SK-N-SH (cell line): ENCODE results near the gene ADAR. TPM values are rescaled to one million over a fixed set of nuclear protein-coding genes. Genes with fewer than 3 reads are reported as not detected.

Source experiments
- CTCF ChIA-PET: fragments of 300-600, 350-600 bp; formaldehyde crosslinking; extraction: SDS; loops from one replicate; lab custom pipeline; 2021; lab: Yijun Ruan, JAX
- POLR2A ChIA-PET: fragments of 350-600 bp; sonication (Branson Sonifier 250); formaldehyde crosslinking; extraction: SDS; loops from one replicate; lab custom pipeline; 2020; ENCODE audit warnings: antibody characterized with exemption, inconsistent platforms; lab: Yijun Ruan, JAX
- DNase-seq: peaks from one replicate; pipeline ENCODE4 v3.0.0; 2012
- H2AFZ ChIP-seq: fragments of 200-600 bp; sonication (generic); 2 replicates; pipeline ENCODE4 v1.8.1; 2016; ENCODE audit warnings: antibody characterized with exemption, mild to moderate bottlenecking, low read depth
- H3F3A ChIP-seq: fragments of 200-600 bp; sonication (generic); replicated peaks from 2 replicates; pipeline ENCODE3; 2016; ENCODE audit warnings: antibody characterized with exemption, mild to moderate bottlenecking; ENCODE audit not compliant: insufficient read depth
- H3K27ac ChIP-seq, 2 experiments: fragments of 200-500 bp in 1 of 2; fragments of 200-600 bp in 1 of 2; sonication (Bioruptor generic) in 1 of 2; sonication (generic), shearing (Covaris generic) in 1 of 2; 2 replicates each; pipeline versions ENCODE4 v1.5.1 to v1.6.1; 2014 to 2016; ENCODE audit warnings: low read depth in 2 of 2, inconsistent platforms in 1 of 2, low read length in 1 of 2, mild to moderate bottlenecking in 1 of 2, mixed read lengths in 1 of 2
- H3K27me3 ChIP-seq: fragments of 200-600 bp; sonication (generic), shearing (Covaris generic); 2 replicates; pipeline ENCODE4 v1.6.1; 2016; ENCODE audit warnings: mixed run types; ENCODE audit not compliant: insufficient read depth
- H3K36me3 ChIP-seq, 2 experiments: fragments of 200-500 bp in 1 of 2; fragments of 200-600 bp in 1 of 2; sonication (Bioruptor generic) in 1 of 2; sonication (generic) in 1 of 2; replicated peaks in 1 of 2; 2 replicates each; pipeline versions ENCODE3 to v1.5.1; 2014 to 2016; ENCODE audit warnings: low read length in 1 of 2, mild to moderate bottlenecking in 1 of 2; ENCODE audit not compliant: insufficient read depth in 2 of 2, control insufficient read depth in 1 of 2
- H3K4me1 ChIP-seq, 2 experiments: fragments of 200-500 bp in 1 of 2; fragments of 200-600 bp in 1 of 2; sonication (Bioruptor generic) in 1 of 2; sonication (generic), shearing (Covaris generic) in 1 of 2; 2 replicates each; pipeline versions ENCODE4 v1.5.1 to v1.6.1; 2014 to 2016; ENCODE audit warnings: low read depth in 1 of 2, low read length in 1 of 2, mixed run types in 1 of 2; ENCODE audit not compliant: insufficient read depth in 2 of 2, control insufficient read depth in 1 of 2
- H3K4me2 ChIP-seq: fragments of 200-600 bp; sonication (generic), shearing (Covaris generic); 2 replicates; pipeline ENCODE4 v1.6.1; 2017; ENCODE audit warnings: mixed run types
- H3K4me3 ChIP-seq, 2 experiments: fragments of 200-500 bp in 1 of 2; fragments of 200-600 bp in 1 of 2; sonication (Bioruptor generic) in 1 of 2; sonication (generic), shearing (Covaris generic) in 1 of 2; 2 replicates each; pipeline versions ENCODE4 v1.5.1 to v1.8.1; 2014 to 2016; ENCODE audit warnings: low read depth in 2 of 2, inconsistent platforms in 1 of 2, low read length in 1 of 2, mild to moderate bottlenecking in 1 of 2, mixed read lengths in 1 of 2, moderate library complexity in 1 of 2
- H3K79me2 ChIP-seq: fragments of 200-600 bp; sonication (generic); 2 replicates; pipeline ENCODE4 v1.8.1; 2017; ENCODE audit warnings: mild to moderate bottlenecking; ENCODE audit not compliant: insufficient read depth
- H3K9ac ChIP-seq: fragments of 200-600 bp; sonication (generic); 2 replicates; pipeline ENCODE4 v1.6.1; 2017; ENCODE audit warnings: mixed run types
- H3K9me2 ChIP-seq: fragments of 200-600 bp; sonication (generic); 2 replicates; pipeline ENCODE4 v1.6.1; 2017; ENCODE audit warnings: mixed run types
- H3K9me3 ChIP-seq: fragments of 200-600 bp; sonication (generic); 2 replicates; pipeline ENCODE4 v1.6.1; 2017; ENCODE audit warnings: mixed run types, mild to moderate bottlenecking, moderate library complexity
- H4K20me1 ChIP-seq: fragments of 200-600 bp; sonication (generic); 2 replicates; pipeline ENCODE4 v1.6.1; 2017; ENCODE audit warnings: mild to moderate bottlenecking, mixed run types; ENCODE audit not compliant: insufficient read depth
- EZH2phosphoT487 ChIP-seq: fragments of 200-600 bp; sonication (generic); IDR thresholded peaks from 2 replicates; pipeline ENCODE4 v1.6.1; 2017; ENCODE audit warnings: low read depth, mixed run types, mild to moderate bottlenecking, antibody characterized with exemption, moderate library complexity, borderline replicate concordance
- FOSL2 ChIP-seq: IDR thresholded peaks from 2 replicates; pipeline ENCODE4 v1.4.0; 2012; ENCODE audit warnings: low read depth, mild to moderate bottlenecking, moderate library complexity, borderline replicate concordance
- FOXJ3 ChIP-seq: sonication (generic); formaldehyde crosslinking; IDR thresholded peaks from 2 replicates; pipeline ENCODE4 v1.5.1; 2020; ENCODE audit warnings: mild to moderate bottlenecking, missing genetic modification reagents
- JUND ChIP-seq: IDR thresholded peaks from 2 replicates; pipeline ENCODE4 v1.4.0; 2012
- MXI1 ChIP-seq: IDR thresholded peaks from 2 replicates; pipeline ENCODE4 v1.6.1; 2012; ENCODE audit warnings: mild to moderate bottlenecking, low read depth, low read length, improper control_type of control experiment
- RAD21 ChIP-seq: IDR thresholded peaks from 2 replicates; pipeline ENCODE4 v1.6.1; 2012; ENCODE audit warnings: mild to moderate bottlenecking, low read length
- REST ChIP-seq: IDR thresholded peaks from 2 replicates; pipeline ENCODE4 v1.6.1; 2012; ENCODE audit warnings: mild to moderate bottlenecking, low read depth, low read length, moderate library complexity
- SIN3A ChIP-seq: IDR thresholded peaks from 2 replicates; pipeline ENCODE4 v1.6.1; 2012; ENCODE audit warnings: low read depth, mild to moderate bottlenecking, low read length, moderate library complexity, borderline replicate concordance
- SMC3 ChIP-seq: IDR thresholded peaks from 2 replicates; pipeline ENCODE4 v1.6.1; 2012; ENCODE audit warnings: low read depth, low read length, improper control_type of control experiment
- TEAD4 ChIP-seq: IDR thresholded peaks from 2 replicates; pipeline ENCODE4 v1.4.0; 2012; ENCODE audit warnings: mild to moderate bottlenecking, borderline replicate concordance; ENCODE audit not compliant: insufficient read depth
- USF1 ChIP-seq: IDR thresholded peaks from 2 replicates; pipeline ENCODE4 v1.4.0; 2012; ENCODE audit warnings: low read depth, borderline replicate concordance
- YY1 ChIP-seq: IDR thresholded peaks from 2 replicates; pipeline ENCODE4 v1.4.0; 2012; ENCODE audit warnings: low read depth, mild to moderate bottlenecking
- WGBS: methylation state at CpG from one replicate; pipeline ENCODE4 v1.1.6; 2017; ENCODE audit warnings: low lambda C conversion rate; 5-methylcytosine and 5-hydroxymethylcytosine counted together
- polyA plus RNA-seq, 3 experiments: library from polyadenylated mRNA; depleted of rRNA; stranded (reverse); fragments of >200 nt; gene quantifications; 2 replicates each; pipeline ENCODE4 v1.2.3, GENCODE V29; 2012
- TF ChIP-seq, protein P1 (sequence below): fragments of 200-600 bp; sonication (generic); IDR thresholded peaks from 2 replicates; pipeline ENCODE4 v1.6.1; 2017; ENCODE audit warnings: antibody characterized with exemption, mild to moderate bottlenecking, moderate library complexity
- TF ChIP-seq, protein P2 (sequence below): fragments of 150-350 bp; IDR thresholded peaks from 2 replicates; pipeline ENCODE4 v1.6.1; 2016; ENCODE audit warnings: mild to moderate bottlenecking, low read depth, low read length

The ADAR gene
- polyA plus RNA-seq, 1 of the 3 experiments (the other 2 are of a cell fraction) = 61.1 TPM

GRCh38 chr1:154546264-154547063 is 61.5 kb downstream of the ADAR start:
- no peaks in the 10 kb centered on the region for H3K9me2 ChIP-seq
- TF ChIP-seq SMC3 = peak; percentile 89
- TF ChIP-seq, protein P1, sequence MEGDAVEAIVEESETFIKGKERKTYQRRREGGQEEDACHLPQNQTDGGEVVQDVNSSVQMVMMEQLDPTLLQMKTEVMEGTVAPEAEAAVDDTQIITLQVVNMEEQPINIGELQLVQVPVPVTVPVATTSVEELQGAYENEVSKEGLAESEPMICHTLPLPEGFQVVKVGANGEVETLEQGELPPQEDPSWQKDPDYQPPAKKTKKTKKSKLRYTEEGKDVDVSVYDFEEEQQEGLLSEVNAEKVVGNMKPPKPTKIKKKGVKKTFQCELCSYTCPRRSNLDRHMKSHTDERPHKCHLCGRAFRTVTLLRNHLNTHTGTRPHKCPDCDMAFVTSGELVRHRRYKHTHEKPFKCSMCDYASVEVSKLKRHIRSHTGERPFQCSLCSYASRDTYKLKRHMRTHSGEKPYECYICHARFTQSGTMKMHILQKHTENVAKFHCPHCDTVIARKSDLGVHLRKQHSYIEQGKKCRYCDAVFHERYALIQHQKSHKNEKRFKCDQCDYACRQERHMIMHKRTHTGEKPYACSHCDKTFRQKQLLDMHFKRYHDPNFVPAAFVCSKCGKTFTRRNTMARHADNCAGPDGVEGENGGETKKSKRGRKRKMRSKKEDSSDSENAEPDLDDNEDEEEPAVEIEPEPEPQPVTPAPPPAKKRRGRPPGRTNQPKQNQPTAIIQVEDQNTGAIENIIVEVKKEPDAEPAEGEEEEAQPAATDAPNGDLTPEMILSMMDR = peak; percentile 69
- peak; percentile 89 for TF ChIP-seq RAD21
- no peak for TF ChIP-seq EZH2phosphoT487
- TF ChIP-seq, all 33 proteins: peak for 3
- POLR2A ChIA-PET = interaction anchor here (1.0 to 1.3 kb wide), 2 partner anchors 9 to 67 kb away, joined by 3 to 4 read pairs; no protein-coding TSS in a partner anchor

DNA sequence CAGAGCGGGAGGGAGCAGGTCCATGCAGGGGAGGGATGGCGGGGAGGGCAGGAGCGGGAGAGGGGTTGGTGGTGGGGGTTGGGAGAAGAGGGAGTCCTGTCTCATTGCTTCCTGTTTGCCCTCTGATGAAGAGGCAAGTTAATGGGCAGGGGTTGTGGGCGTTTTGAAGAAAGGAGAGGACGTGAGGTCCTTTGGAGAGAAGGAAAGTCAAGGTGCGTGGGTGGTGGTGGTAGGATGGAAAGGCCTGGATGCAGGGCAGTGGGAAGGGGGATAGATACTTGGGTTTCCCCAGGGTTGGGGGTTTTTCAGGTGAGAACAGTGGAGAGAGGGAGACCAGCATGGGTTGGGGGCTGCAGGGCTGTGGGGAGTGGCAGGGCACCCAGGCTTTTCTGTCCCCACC is 66.8 kb downstream of the ADAR start:
- Histone ChIP-seq H3K36me3 (no peaks in the 10 kb centered on the region), H3K4me3 (no peak overlapping the region), H3K9me3 (no peaks in the 10 kb centered on the region), H4K20me1 (no peaks in the 10 kb centered on the region), H3K4me2 (no peak overlapping the region), H3K9ac (no peak overlapping the region), H3K27ac (no peak overlapping the region), H3K4me1 (no peaks in the 10 kb centered on the region), H3K27me3 (peaks cover 21% of the 10 kb centered on the region; the same call in 1 of the 2 replicates), H3K79me2 (no peaks in the 10 kb centered on the region), H2AFZ (no peak overlapping the region), H3F3A (no peaks in the 10 kb centered on the region), H3K9me2 (no peaks in the 10 kb centered on the region)
- POLR2A ChIA-PET = no interaction called here
- 50% methylated on average over 6 of the region's 6 CpGs for WGBS
- no peak for DNase-seq
- CTCF ChIA-PET = interaction anchor here (0.6 to 2.7 kb wide), 4 partner anchors 8 to 62 kb away, joined by 3 to 17 read pairs (median 3); no protein-coding TSS in a partner anchor
- TF ChIP-seq TEAD4 (no peak), SIN3A (no peak), YY1 (no peak), FOXJ3 (CRISPR knock-in tag) (no peak), REST (no peak), MXI1 (no peak), JUND (no peak), EZH2phosphoT487 (no peak), RAD21 (no peak), USF1 (no peak), FOSL2 (no peak)
- TF ChIP-seq, protein P2, sequence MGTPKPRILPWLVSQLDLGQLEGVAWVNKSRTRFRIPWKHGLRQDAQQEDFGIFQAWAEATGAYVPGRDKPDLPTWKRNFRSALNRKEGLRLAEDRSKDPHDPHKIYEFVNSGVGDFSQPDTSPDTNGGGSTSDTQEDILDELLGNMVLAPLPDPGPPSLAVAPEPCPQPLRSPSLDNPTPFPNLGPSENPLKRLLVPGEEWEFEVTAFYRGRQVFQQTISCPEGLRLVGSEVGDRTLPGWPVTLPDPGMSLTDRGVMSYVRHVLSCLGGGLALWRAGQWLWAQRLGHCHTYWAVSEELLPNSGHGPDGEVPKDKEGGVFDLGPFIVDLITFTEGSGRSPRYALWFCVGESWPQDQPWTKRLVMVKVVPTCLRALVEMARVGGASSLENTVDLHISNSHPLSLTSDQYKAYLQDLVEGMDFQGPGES = no peak
- TF ChIP-seq, protein P1 = no peak

More at GRCh38 chr1:154546264-154547063, 61.5 kb downstream of the ADAR start:
- CTCF ChIA-PET = interaction anchor here (0.6 to 7.4 kb wide), 43 partner anchors 9 to 623 kb away, joined by 3 to 187 read pairs (median 4); partner anchors contain the start of genes CHRNB2 and IL6R
- peaks cover 2% of the 10 kb centered on the region; the same call in 1 of the 2 replicates for H3K27me3 ChIP-seq
- peaks cover 15% of the 10 kb centered on the region for H3F3A ChIP-seq
- H3K9me3 ChIP-seq = no peaks in the 10 kb centered on the region
- H3K79me2 ChIP-seq = no peaks in the 10 kb centered on the region
- H3K4me2 ChIP-seq = no peak overlapping the region
- DNase-seq = peak; percentile 88
- H3K4me1 ChIP-seq = peaks cover 0 to 22% of the 10 kb centered on the region in 2 experiments; a peak in 1 of 4 replicates
- H3K9ac ChIP-seq = no peak overlapping the region
- H2AFZ ChIP-seq = no peak overlapping the region
- H4K20me1 ChIP-seq = no peaks in the 10 kb centered on the region
- peak overlapping the region in 1 of 2 experiments; percentile 78; a peak in 2 of 4 replicates for H3K27ac ChIP-seq
- peaks cover 1 to 31% of the 10 kb centered on the region in 2 experiments for H3K36me3 ChIP-seq
- WGBS = 65% methylated on average over 13 of the region's 13 CpGs
- no peak overlapping the region; a peak in 1 of 4 replicates for H3K4me3 ChIP-seq
